Panc1 (cell line): Measurements from ENCODE around the gene VWA3B. TPM values are rescaled to one million over a fixed set of nuclear protein-coding genes. Genes with fewer than 3 reads are reported as not detected.

Experiments
- ATAC-seq: fragments of 200-7000 bp; cut with Tn5 transposase; 2 replicates; pipeline ENCODE4 v1.9.1; 2020; ENCODE audit warnings: mild to moderate bottlenecking, moderate library complexity
- BruUV-seq: library from RNA; stranded (reverse); fragments of 400-500 nt; replicated peaks from 2 replicates; lab custom pipeline; 2021; lab: Mats Ljungman, UMichigan
- CTCF ChIA-PET: fragments of 300-600 bp; sonication (Branson Sonifier 250); formaldehyde crosslinking; loops from one replicate; lab custom pipeline; 2022; ENCODE audit warnings: antibody characterized with exemption; lab: Charles Lee
- POLR2A ChIA-PET: fragments of 300-600 bp; sonication (Branson Sonifier 250); formaldehyde crosslinking; loops from one replicate; lab custom pipeline; 2022; ENCODE audit warnings: antibody characterized with exemption; lab: Charles Lee
- DNase-seq: peaks from one replicate; pipeline ENCODE4 v3.0.0-alpha.2; 2010; ENCODE audit warnings: low read depth, low spot score
- H3K27ac ChIP-seq: 2 replicates; pipeline ENCODE4 v1.5.1; 2011; ENCODE audit warnings: mild to moderate bottlenecking, low read length, inconsistent platforms
- H3K27me3 ChIP-seq: fragments of 200-500 bp; sonication (Bioruptor generic); 2 replicates; pipeline ENCODE4 v1.6.0; 2014; ENCODE audit warnings: low read length, inconsistent platforms; ENCODE audit not compliant: control insufficient read depth, insufficient read depth
- H3K36me3 ChIP-seq: fragments of 200-500 bp; sonication (Bioruptor generic); 2 replicates; pipeline ENCODE4 v1.5.1; 2014; ENCODE audit warnings: inconsistent platforms, mild to moderate bottlenecking, low read length, moderate library complexity; ENCODE audit not compliant: control insufficient read depth, insufficient read depth
- H3K4me1 ChIP-seq: 2 replicates; pipeline ENCODE4 v1.5.1; 2011; ENCODE audit warnings: inconsistent platforms, mild to moderate bottlenecking, low read length, moderate library complexity; ENCODE audit not compliant: control insufficient read depth, insufficient read depth
- H3K4me3 ChIP-seq, 2 experiments: 2 replicates each; pipeline ENCODE4 v1.5.1; 2011 to 2012; ENCODE audit warnings: low read depth in 2 of 2, low read length in 2 of 2, mild to moderate bottlenecking in 2 of 2, inconsistent platforms in 1 of 2, moderate library complexity in 1 of 2
- H3K9me3 ChIP-seq: fragments of 200-500 bp; sonication (Bioruptor generic); 2 replicates; pipeline ENCODE4 v1.5.1; 2014; ENCODE audit warnings: low read depth, mild to moderate bottlenecking, inconsistent platforms, low read length, moderate library complexity; ENCODE audit not compliant: control insufficient read depth, insufficient read depth
- CTCF ChIP-seq: fragments of 450-650 bp; IDR thresholded peaks from 2 replicates; pipeline ENCODE4 v1.5.1; 2017; ENCODE audit warnings: mild to moderate bottlenecking
- POLR2AphosphoS5 ChIP-seq: IDR thresholded peaks from 2 replicates; pipeline ENCODE4 v1.6.1; 2012; ENCODE audit warnings: mild to moderate bottlenecking, low read depth, low read length, moderate library complexity
- REST ChIP-seq, 2 experiments: IDR thresholded peaks; 2 replicates each; pipeline ENCODE4 v1.6.1; 2011 to 2012; ENCODE audit warnings: low read depth in 2 of 2, control low read depth in 1 of 2, low read length in 1 of 2, mild to moderate bottlenecking in 1 of 2, moderate library complexity in 1 of 2; ENCODE audit not compliant: insufficient read depth in 1 of 2
- SIN3A ChIP-seq: IDR thresholded peaks from 2 replicates; pipeline ENCODE4 v1.6.1; 2012; ENCODE audit warnings: low read depth, mild to moderate bottlenecking, low read length, moderate library complexity, borderline replicate concordance; ENCODE audit not compliant: insufficient read depth
- TCF7L2 ChIP-seq: IDR thresholded peaks from 2 replicates; pipeline ENCODE4 v1.6.1; 2011; ENCODE audit warnings: mild to moderate bottlenecking, low read depth, low read length, inconsistent platforms
- in situ Hi-C: cut with HindIII; loops from 2 replicates; pipeline ENCODE4 v1.10.0; 2016; ENCODE audit warnings: low sequenced_read_pairs, low pct_unique_long_range_greater_than_20kb
- intact Hi-C: fragments of 100-400 bp; cut with micrococcal nuclease; formaldehyde crosslinking; loops from one replicate; pipeline ENCODE4 v1.10.0; 2022; ENCODE audit not compliant: unreplicated experiment
- total RNA-seq: library from RNA; stranded (reverse); gene quantifications from one replicate; pipeline ENCODE4 v1.2.1, GENCODE V29; 2021; ENCODE audit not compliant: unreplicated experiment

The VWA3B gene
- total RNA-seq, 1 experiment from 2014 or later = not detected

GRCh38 chr2:98347298-98348065 is 260.5 kb downstream of the VWA3B start:
- TF ChIP-seq REST (IDR thresholded peaks at IDR 0.05; ENCODE audit: insufficient read depth in 1 of 2, low read depth in 2 of 2, low read length in 1 of 2) = no peak
- no peak for TF ChIP-seq CTCF
- TF ChIP-seq TCF7L2 = no peak
- no peak for TF ChIP-seq POLR2AphosphoS5
- TF ChIP-seq SIN3A = no peak
- DNase-seq = no peak
- Histone ChIP-seq H3K9me3 (no peaks in the 10 kb centered on the region), H3K4me3 (no peak overlapping the region), H3K4me1 (no peaks in the 10 kb centered on the region), H3K27me3 (peaks cover 29% of the 10 kb centered on the region), H3K36me3 (no peaks in the 10 kb centered on the region), H3K27ac (no peak overlapping the region)
- BruUV-seq = no TSS peak
- ChIA-PET POLR2A (no interaction called here), CTCF (no interaction called here)
- in situ Hi-C loops (no loop called here), intact Hi-C loops (no loop called here)
- ATAC-seq = no peak

GRCh38 chr2:98348066-98348561 is 261.1 kb downstream of the VWA3B start:
- BruUV-seq = no TSS peak
- ChIA-PET POLR2A (no interaction called here), CTCF (no interaction called here)
- in situ Hi-C loops = no loop called here
- H3K27me3 ChIP-seq = peaks cover 25% of the 10 kb centered on the region
- intact Hi-C loops = no loop called here
- no peak for TF ChIP-seq SIN3A
- no peak for TF ChIP-seq POLR2AphosphoS5
- no peak for TF ChIP-seq TCF7L2
- no peak for TF ChIP-seq CTCF
- TF ChIP-seq REST (IDR thresholded peaks at IDR 0.05; ENCODE audit: insufficient read depth in 1 of 2, low read depth in 2 of 2, low read length in 1 of 2) = no peak
- H3K36me3 ChIP-seq = no peaks in the 10 kb centered on the region
- ATAC-seq (no peak), DNase-seq (no peak)
- no peak overlapping the region for H3K27ac ChIP-seq
- no peaks in the 10 kb centered on the region for H3K9me3 ChIP-seq
- H3K4me1 ChIP-seq = no peaks in the 10 kb centered on the region
- no peak overlapping the region for H3K4me3 ChIP-seq
